GM21390 (cell line): Measurements from ENCODE around the gene SLC38A3.

Experiments
- ATAC-seq: cut with Tn5 transposase; IDR thresholded peaks from one replicate; pipeline ENCODE4 v1.9.1; 2021; ENCODE audit not compliant: unreplicated experiment

Gene SLC38A3

DNA sequence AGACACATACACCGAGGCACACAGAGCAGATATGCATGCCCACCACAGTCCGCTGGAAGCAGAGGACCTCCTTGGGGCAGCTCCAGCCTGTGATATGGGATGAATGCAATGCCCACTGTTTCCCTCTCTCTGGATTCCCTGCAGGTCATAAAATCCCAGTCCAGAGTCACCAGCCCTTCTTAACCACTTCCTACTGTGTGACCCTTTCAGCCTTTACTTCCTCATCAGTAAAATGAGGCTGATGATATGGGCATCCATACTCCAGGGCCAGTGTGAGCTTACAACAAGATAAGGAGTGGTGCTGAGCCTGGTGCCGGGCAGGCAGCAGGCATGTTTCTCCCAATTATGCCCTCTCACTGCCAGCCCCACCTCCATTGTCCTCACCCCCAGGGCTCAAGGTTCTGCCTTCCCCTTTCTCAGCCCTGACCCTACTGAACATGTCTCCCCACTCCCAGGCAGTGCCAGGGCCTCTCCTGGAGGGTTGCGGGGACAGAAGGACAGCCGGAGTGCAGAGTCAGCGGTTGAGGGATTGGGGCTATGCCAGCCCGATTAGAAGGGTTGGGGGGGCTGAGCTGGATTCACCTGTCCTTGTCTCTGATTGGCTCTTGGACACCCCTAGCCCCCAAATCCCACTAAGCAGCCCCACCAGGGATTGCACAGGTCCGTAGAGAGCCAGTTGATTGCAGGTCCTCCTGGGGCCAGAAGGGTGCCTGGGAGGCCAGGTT is 14.0 kb upstream of the SLC38A3 start, which contains the start of gene GNAT1:
GNAT1 (plus strand) TSS at position 675 of the 725 bp plus-strand sequence. CDS start 116 bp downstream, outside the sequence.
- no peak for ATAC-seq

DNA sequence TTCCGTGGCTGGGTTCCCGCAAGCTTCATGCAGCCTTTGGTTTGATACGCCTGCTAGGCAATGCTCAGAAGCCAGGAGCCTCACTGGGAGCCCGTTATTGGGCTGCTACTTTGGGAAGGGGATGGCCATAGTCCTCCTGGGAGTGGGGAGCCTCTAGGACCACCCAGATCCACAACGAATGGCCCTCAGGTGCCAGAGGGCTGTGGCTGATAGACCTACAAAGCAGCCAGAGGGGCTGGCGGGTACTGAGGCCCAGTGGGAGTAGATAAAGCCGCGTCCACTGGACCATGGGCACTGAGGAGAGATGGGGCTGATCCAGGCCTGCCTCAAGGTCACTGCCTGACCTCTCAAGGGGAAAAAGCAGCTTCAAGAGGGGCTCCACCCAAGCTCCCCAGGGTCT is 12.9 kb upstream of the SLC38A3 start:
- ATAC-seq, result no peak

DNA sequence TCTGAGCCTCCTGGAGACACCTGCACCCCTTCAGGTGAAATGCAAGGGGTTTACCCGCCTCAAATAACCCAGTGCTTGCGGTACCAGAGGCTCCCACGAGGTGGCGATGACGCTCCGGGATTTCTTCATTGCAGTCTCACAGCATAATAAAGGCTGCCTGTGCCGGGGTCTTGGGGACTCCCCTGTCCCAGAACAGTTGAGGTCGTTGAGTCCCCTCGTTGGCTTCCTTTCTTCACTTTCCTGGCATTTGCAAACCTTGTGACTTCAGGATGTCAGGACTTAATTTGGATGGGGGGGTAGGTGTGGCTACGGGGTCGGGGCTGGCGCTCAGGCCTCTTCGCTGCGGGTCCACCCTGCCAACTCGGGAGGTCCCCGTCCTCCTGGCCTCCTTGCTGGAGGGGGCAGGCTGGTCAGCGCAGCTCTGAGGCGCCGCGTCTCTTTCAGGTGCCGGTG is 12.4 kb upstream of the SLC38A3 start:
- ATAC-seq, result no peak

DNA sequence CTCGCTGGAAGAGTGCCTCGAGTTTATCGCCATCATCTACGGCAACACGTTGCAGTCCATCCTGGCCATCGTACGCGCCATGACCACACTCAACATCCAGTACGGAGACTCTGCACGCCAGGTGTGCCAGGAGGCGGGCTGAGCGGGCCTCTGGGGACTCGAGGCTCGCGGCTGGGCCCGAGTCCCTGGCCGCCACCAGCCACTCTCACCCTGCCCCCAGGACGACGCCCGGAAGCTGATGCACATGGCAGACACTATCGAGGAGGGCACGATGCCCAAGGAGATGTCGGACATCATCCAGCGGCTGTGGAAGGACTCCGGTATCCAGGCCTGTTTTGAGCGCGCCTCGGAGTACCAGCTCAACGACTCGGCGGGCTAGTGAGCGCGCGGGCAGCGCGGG is 11.8 kb upstream of the SLC38A3 start:
- no peak for ATAC-seq

DNA sequence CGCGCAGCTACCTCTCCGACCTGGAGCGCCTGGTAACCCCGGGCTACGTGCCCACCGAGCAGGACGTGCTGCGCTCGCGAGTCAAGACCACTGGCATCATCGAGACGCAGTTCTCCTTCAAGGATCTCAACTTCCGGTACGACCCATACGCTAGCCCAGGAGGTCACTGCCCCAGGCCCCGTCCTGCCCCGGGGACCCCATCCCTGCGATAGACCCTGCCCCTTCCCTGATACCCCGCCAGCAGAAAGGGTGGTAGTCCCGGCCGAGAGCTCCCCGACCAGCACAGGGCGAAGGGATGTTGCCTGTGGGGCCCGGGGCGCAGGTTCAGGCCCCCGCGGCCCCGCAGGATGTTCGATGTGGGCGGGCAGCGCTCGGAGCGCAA is 11.3 kb upstream of the SLC38A3 start:
- no peak for ATAC-seq

DNA sequence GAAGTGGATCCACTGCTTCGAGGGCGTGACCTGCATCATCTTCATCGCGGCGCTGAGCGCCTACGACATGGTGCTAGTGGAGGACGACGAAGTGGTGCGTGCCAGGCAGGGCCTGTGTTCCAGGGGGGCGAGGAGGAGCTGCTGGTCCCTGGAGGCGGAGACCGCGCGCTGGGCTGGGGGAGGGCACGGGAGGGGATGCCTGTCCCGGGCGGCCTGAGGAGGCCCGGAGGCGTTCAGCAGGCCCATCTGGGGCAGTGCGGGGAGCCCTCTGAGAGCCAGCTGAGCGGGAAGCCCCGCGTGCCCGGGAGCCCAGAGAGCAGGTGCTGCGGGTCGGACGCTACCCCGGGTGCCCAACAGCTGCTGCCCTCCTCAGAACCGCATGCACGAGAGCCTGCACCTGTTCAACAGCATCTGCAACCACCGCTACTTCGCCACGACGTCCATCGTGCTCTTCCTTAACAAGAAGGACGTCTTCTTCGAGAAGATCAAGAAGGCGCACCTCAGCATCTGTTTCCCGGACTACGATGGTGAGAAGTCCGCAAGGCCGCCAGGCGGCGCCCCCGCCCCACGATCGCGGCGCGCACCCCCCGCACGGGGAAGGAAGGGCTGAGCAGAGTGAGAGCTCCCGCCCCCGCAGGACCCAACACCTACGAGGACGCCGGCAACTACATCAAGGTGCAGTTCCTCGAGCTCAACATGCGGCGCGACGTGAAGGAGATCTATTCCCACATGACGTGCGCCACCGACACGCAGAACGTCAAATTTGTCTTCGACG is 10.8 kb upstream of the SLC38A3 start:
- no peak for ATAC-seq

DNA sequence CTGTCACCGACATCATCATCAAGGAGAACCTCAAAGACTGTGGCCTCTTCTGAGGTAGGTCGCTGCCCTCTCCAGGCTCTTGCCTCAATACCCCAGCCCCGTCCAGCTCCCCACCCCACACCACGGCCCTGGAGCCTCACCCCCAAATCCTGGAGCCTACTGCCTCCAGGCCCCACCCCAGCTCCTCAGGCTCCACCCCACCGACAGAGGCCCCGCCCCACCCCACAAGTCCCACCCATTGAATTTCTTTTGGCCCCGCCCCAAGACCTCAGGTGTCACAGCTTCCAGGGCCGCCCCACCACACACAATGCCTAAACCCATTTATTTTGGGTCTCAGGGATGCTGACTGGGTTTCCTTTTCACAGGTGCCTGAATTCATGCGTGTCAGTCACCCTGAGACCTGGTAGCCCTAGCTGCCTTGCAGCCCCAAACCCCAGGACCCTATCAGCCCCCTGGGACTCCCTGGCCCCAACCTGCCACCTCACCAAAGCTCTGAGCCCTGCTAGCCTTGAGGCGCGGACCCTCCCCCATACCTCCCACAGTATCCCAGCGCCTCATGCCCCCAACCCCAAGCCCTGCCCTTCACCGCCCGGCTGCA is 10.1 kb upstream of the SLC38A3 start:
- no peak for ATAC-seq

DNA sequence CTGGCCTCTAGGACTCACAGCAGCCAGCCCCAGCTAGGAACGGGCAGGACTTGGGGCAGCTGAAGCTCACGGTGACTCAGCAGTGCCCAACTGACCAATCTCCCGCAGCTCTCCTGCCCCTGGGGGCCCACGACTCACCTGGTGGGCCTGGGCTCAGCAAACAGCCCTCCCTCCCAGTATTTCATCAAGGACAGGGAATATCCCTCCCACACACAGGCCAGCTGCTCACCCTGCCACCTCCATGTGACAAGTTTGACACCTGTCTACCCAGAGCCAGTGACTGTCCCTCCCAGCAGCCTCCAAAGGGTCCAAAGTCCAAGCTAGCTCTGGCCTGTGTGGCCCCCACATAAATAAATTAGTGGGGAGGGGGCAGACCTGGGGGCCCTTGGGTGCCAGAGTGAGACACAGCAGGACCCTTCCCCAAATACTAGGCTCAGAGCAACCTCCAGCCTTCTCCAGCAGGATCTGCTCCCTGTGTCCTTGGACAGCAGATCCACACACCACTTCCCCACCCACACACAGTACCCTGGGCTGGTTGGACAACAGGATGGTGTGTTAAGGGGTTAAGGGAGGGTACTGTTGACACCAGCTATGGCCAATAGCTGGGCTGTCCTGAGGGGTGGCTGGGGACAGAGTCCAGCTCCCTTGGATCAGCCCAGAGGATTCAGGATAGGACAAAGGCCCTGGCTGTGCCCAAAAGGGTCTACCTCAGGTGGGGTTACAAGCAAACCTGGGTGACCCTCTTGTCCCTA is 9.4 kb upstream of the SLC38A3 start:
- ATAC-seq, result no peak

DNA sequence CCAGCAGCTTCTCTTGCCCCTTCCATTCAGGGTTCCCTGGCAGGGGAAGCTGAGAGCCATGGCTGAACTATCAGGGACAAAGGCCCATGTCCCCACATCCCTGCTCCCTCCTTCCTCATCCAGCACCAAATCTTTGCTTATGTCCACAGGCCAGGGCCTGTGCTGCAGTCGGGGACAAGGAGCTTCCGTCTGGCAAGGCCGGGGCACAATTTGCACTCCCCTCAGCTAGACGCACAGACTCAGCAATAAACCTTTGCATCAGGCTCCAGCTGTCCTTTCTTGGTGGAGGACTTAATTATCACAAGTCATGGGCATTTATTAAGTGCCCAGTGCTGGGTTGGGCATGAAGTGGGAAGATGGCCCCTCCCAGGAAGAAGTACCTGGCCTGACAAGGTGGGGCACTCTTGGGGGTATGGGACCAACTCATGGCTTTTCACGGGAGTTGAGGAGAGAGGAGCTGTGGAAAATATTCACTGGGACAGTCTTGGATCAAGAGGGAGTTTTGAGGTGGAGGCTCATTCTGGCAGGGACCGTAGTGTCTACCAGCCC is 8.7 kb upstream of the SLC38A3 start:
- ATAC-seq, result no peak

DNA sequence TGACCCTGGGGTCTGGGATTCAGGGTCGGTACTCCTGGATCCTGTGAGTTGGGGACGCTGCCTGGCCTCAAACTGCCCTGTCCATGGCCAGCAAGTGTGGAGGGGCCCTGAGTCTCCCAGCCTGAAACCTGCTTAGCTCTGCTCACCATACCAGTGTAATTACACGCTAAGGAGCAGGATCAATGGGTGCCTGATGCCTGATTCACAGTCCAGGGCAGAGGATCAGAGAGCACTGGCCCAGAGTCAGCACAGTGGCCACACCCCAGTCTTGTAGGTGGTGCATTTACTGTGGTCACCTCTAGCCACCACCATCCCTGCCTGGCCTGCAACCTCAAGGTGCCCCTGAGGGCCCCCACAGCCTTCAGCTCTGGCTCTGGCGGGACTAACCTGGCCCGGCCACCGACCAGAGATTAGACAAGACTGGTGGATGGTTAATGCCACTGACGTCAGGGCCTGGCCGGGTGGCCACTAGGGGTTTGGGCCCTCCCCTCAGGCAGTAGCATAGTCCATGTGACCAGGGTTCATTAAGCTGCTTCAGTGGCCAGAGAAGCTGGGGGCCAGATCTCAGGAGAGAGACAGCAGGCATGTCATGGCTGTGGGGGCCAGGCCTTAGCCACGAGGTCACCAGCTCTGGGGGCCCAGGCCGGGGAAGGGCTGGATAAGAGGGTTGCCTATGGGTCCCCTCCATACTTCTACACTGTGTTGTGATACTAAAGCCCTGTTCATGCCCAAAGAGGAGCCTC is 3.3 kb upstream of the SLC38A3 start:
- no peak for ATAC-seq

DNA sequence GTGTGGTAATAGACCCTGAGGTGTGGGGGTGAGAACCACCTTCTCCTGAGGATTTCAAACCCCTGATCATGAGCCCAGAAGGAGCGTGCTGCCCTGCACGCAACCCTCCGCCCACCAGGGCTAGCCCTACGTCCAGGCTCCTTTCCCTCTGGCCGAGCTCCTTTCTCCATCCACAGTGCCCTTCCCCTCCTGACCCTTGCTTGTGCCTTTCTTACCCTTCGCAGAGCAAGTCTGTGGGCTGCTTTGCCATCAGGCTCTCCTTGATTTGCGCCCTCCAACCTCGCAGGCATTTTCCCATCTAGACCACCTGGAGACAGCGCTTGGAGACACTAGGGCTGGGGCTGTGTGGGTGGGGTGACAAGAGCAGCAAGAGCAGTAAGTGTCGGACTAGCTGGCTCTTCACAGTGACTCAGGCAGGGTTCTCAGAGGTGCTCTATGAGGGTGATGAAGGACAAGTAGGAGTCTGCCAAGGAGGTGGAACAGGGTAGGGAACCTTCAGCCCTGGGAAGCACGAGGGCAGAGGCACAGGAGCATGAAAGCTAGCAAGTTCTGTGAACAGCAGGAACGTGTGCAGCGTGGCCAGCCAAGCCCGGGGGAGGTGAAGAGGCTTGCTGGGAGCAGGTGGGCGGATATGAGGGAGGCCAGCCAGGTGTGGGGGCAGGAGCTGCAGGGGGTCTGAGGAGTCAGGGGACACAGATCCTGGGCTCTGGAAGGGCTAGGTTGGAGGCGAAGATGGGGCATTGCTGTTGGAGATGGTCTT is 2.5 kb upstream of the SLC38A3 start:
- no peak for ATAC-seq

DNA sequence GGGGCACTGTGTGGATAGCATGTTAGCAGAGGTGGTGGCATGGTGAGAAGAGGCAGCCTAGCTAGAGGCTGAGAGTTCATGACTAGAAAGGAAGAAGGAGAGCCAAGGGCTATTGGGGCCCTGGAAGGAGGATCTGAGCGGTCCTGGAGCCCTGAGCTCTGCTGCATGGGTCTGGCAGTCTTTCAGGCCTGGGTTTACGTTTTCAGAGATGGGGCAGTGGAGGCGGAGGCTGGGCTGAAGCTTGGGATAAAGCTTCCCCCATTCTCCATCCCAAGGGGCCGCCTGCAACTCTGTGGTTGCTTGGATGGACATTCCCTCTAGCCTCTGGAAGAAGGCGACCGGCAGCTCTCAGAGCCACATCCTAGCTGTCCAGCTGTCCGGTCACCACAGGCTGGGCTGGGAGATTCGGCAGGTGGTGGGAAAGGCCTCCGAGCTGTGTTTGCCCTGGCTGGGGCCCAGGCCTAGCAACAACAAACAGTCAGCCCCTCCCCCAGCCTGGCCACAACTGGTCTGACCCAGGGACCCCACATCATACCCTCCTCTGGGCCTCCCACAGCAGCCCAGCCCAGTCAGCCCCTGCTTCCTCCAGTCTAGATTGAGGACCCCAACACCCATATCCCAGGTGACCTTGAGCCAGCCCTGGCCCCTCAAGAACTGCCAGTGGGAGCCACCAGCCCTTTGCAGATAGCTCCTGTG is 1.8 kb upstream of the SLC38A3 start:
- no peak for ATAC-seq

DNA sequence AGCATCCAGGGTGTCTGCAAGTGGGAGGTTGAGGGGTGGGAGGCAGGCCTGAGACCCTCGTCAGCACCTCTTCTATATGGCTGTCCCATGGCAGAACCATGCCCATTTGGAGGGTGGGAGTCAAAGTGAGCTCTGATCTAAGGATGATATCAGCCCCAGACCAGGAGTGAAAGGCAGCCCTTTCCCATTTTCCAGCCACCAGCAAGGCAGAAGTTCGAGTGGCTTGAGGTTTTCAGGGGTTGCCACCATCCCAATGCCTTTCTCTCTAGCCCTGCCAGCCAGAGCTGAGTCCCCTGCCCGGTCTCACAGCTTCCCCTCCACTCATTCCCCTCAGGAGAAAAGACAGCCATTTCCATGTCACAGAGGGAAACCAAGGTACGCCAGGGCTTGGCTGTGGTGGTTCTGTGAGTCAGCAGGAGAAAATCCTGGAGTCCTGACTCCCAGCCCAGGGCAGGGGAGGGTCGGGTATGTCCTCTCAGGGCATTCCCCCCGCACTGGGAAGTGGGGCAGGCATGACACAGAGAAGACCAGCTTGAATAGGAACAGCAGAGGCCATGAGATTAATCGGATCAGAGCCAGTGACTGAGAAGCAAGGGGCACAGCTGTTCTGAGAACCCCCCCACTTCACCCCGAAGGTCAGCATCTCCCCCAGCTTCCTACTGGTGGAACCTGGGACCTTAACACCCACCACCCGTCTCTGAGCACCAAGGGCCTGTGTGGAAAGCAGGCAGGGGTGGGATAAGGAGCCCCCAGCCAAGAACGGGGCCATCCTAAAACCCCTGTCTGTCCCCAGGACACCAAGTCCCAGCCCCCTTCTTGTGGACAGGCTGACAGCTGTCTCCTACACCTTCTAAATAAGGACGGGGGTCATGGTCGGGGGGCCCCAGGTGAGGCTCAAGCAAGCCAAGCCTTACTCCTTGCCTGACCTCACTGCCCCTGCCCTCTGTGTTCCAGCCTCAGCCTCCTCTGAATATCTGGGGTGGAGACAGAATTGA is 965 bp upstream of the SLC38A3 start:
- ATAC-seq, result no peak

DNA sequence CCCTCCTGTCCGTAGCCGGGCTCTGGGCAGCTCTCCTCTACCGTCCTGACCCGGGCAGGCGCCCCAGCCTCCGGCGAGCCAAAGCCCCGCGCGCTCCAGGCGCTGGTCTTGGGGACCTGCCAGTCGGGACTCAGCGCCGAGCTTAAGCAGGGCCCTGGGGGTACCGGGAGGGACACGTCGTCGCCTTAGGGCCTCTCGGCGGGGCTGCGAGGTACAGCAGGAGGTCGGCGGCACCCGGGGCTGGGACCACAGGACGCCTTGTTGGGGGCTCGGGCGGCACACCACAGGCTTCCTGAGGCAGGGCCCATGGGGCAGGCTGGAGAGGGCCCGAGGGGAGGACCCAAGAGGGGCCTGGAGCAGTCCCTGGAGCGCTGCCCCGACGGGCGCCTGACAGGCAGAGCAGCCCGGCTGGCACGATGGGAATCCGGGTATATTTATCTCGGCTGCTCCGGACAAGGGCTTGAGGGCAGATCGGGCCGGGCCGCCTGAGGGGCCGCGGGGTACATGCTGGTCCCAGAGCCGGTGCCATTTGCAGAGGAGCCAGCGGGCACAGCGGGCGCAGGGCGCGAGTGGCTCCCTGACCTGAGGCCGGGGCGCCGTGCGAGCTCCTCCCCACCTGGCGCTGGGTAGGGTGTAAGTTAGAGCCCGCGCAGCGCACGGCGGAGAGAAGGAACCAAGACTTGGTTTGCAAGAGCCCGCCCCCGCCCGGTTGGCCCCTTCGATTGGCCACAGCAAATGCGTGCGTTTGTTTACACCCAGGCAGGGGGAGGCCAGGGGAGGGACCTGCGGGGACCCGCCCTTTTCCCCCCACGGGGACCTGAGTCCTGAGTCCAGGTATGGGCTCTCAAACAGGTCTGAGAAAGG is 574 bp downstream of the SLC38A3 start:
- ATAC-seq, result no peak

DNA sequence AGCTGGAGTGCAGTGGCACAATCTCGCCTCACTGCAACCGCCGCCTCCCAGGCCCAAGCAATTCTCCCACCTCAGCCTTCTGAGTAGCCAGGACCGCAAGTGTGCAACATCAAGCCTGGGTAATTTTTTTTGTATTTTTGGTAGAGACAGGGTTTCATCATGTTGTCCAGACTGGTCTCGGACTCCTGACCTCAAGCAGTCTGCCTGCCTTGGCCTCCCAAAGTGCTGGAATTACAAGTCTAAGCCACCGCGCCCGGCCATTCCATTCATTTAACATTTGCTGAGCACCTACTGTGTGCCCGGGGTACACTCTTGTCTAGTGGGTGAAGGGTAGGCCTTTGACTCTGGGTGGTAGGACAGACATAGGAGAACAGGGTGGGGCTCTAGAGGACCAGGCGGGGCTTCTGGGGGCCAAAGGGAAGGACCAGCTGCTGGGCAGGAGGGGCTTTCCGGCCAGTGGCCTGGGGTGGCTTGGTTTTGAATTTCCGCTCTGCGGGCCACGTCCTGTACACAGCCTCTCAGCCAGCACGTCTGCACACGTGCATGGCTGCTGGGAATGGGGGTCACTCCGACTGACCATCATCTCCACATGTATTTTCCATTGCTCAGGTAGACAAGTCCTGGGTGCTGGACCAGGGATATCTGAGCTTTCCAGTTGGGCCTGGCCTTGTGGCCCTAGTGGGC is 2.4 kb downstream of the SLC38A3 start:
- ATAC-seq, result no peak

DNA sequence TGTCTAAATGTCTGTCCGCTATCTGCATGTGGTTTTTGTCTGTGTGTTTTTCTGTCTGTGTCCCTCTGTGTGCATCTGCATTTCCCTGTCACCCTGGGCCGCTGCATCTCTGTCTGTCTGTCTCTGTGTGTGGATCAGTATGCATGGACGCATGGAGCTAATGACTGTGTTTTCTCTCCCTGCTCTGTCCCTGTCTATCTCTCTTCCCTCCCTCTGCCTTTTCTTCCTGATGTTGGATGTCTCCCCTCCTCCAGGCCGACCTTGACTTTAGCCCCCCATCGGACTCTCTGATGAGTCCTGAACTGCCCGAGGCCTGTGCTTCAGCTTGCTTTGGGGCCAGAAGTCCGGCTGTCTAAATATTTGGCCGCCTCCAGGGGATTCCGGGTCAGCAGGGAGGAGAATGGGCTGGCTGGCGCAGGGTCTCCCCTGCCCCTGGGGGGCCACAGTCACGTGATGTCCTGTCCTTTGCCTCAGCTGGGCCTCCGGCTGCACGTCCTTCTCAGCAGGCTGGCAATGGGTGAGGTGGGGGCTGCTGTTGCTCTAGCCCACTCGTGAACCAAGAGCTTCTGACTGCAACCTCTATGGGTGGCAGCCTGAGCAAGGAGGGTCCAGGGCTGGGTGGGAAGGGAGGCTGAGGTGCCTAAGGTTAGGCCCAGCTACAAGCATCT is 3.7 kb downstream of the SLC38A3 start:
- ATAC-seq, result no peak
